Measurements from ENCODE around the gene CACNA1C.

- TF ChIP-seq CTCF (IDR thresholded peaks at IDR 0.05) (no peak), POLR2AphosphoS5 (IDR thresholded peaks at IDR 0.05) (no peak), EP300 (IDR thresholded peaks at IDR 0.05) (no peak), POLR2A (IDR thresholded peaks at IDR 0.05) (no peak)
Observed at GRCh38 chr12:2137711-2138110, 84.9 kb downstream of the CACNA1C start.

Data from upper lobe of left lung (tissue), 4 donors.